ENCODE measurements around the gene ABI3BP.

DNA sequence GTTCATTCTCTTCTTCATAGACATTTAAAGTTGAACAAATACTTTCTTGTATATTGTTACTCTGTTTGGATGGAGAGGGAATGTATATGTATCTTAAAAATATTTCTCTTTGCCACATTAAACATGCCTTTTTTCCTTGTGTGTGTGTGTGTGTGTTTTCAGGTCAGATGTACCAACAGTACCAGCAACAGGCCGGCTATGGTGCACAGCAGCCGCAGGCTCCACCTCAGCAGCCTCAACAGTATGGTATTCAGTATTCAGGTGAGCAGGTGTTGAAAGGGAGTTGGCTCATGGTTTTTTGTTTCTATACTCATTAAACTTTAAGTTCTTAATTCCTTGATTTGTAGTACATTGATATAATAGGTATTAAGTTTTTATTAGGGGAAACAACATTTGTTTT, 248.6 kb downstream of the ABI3BP start:
- TF ChIP-seq EP300 (IDR thresholded peaks at IDR 0.05; ENCODE audit: borderline replicate concordance) = no peak
- TF ChIP-seq CEBPB (IDR thresholded peaks at IDR 0.05) = no peak
- no peak for TF ChIP-seq TAF1 (IDR thresholded peaks at IDR 0.05; ENCODE audit: low read depth)
- TF ChIP-seq REST (IDR thresholded peaks at IDR 0.05; ENCODE audit: low read depth) = no peak
- no peak for TF ChIP-seq CREB1 (IDR thresholded peaks at IDR 0.05; ENCODE audit: low read depth)
- no peak for TF ChIP-seq RAD21 (IDR thresholded peaks at IDR 0.05; ENCODE audit: low read depth)
- TF ChIP-seq, protein P1, sequence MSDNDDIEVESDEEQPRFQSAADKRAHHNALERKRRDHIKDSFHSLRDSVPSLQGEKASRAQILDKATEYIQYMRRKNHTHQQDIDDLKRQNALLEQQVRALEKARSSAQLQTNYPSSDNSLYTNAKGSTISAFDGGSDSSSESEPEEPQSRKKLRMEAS (IDR thresholded peaks at IDR 0.05) = no peak
- TF ChIP-seq FOXM1 (IDR thresholded peaks at IDR 0.05; ENCODE audit: borderline replicate concordance, low read depth) = no peak
- TF ChIP-seq NFIC (IDR thresholded peaks at IDR 0.05) = no peak
- no peak for TF ChIP-seq YY1 (IDR thresholded peaks at IDR 0.05; ENCODE audit: low read depth)

Measured in Ishikawa (cell line).